GM19438 (cell line): Measurements from ENCODE around the gene BAZ2B.
A peak's percentile ranks its signal among the peaks of the same experiment; 100 is the strongest.
"Not testable (repeated sequence)": the region's sequence is repeated elsewhere in the genome, so short reads cannot be mapped to it uniquely, and the experiment has no call there.

Source experiments
- ATAC-seq: cut with Tn5 transposase; IDR thresholded peaks from one replicate; pipeline ENCODE4 v1.9.1; 2021; ENCODE audit warnings: low read depth; ENCODE audit not compliant: unreplicated experiment

Gene BAZ2B, protein sequence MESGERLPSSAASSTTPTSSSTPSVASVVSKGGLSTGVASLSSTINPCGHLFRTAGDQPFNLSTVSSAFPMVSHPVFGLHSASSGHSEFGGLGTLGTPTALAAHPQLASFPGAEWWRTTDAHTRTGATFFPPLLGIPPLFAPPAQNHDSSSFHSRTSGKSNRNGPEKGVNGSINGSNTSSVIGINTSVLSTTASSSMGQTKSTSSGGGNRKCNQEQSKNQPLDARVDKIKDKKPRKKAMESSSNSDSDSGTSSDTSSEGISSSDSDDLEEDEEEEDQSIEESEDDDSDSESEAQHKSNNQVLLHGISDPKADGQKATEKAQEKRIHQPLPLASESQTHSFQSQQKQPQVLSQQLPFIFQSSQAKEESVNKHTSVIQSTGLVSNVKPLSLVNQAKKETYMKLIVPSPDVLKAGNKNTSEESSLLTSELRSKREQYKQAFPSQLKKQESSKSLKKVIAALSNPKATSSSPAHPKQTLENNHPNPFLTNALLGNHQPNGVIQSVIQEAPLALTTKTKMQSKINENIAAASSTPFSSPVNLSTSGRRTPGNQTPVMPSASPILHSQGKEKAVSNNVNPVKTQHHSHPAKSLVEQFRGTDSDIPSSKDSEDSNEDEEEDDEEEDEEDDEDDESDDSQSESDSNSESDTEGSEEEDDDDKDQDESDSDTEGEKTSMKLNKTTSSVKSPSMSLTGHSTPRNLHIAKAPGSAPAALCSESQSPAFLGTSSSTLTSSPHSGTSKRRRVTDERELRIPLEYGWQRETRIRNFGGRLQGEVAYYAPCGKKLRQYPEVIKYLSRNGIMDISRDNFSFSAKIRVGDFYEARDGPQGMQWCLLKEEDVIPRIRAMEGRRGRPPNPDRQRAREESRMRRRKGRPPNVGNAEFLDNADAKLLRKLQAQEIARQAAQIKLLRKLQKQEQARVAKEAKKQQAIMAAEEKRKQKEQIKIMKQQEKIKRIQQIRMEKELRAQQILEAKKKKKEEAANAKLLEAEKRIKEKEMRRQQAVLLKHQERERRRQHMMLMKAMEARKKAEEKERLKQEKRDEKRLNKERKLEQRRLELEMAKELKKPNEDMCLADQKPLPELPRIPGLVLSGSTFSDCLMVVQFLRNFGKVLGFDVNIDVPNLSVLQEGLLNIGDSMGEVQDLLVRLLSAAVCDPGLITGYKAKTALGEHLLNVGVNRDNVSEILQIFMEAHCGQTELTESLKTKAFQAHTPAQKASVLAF (N-terminal part only)

DNA sequence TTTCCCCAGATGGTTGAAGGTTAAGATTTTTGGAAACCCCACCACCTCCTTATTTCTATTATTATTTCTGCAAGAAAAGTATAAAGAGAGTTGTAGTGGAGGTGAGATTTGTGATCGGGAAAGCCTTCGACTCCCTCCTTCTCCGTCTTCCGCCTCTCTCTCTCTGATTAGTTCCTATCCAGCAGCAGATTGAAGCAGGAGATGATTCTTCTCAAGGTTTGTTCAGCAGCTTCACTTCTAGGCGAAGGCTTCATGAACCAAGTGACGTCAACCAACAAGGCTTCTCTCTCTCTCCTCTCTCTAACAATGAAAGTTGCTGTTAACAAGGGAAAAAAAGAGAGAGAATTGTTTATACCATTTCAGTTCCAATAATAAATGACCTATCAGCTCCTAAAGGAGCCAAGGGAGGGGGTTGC, at the start of gene BAZ2B:
BAZ2B (minus strand) TSS at position 263 of the 416 bp plus-strand sequence. CDS start 137,829 bp downstream, outside the sequence.
- peak; percentile 27 for ATAC-seq

DNA sequence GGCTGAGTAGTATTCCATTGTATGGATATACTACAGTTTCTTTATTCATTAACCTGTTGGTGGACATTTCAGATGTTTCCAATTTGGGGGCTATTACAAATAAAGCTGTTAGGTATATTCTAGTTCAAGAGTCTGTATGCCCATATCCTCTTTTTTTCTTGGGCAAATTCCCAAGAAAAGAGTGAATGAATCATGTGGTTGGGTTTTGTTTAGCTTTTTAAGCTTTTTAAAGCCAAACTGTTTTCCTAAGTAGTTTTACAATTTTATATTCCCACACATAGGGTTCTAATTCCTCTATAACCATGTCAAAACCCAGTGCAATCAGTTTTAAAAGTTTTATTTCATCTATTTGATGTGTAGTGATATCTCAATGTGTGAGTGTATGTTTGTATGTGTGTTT, 44.9 kb upstream of the BAZ2B start:
- ATAC-seq: no peak

DNA sequence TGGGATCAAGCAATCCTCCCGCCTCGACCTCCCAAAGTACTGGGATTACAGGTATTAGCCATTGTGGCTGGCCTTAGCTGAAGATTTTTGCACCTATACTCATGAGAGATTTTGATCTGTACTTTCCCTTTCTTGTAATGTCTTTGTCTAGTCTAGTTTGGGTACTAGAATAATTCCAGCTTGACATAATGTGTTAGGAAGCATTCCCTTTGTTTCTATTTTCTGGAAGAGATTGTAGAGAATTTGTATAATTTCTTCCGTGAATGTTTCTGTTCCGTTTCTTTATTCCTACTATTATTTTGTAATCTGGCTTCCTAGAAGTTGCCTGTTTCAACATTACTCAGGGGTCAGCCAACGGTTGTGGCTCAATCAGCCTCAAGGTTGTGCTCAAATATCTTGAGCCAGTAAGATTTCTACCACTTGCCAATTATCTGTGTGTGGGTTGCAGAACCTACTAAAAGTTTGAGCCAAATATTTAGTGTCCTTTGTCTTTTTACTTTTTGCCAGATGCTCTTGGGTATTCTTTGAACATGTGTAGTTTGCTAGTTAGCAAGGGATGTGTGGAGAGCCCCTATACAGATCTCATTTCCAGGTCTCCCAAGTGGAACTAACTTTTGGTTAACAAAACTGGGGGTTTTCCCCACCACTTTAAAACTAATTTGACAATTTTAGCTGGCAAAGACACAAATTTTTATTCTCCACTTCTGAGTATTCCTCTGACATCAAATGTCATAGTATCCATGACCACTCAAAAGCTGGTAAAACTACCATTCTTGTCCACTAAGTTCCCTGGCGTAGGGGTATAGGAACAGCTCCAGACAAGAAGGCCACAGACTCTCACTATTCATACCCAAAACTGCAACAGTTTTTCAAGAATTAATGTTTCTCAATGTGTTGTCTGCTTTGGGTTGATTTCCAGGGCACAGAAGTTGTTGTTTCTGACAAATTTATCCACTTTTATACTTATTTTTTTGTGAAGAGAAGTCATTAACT, 42.8 kb upstream of the BAZ2B start:
- ATAC-seq: no peak

DNA sequence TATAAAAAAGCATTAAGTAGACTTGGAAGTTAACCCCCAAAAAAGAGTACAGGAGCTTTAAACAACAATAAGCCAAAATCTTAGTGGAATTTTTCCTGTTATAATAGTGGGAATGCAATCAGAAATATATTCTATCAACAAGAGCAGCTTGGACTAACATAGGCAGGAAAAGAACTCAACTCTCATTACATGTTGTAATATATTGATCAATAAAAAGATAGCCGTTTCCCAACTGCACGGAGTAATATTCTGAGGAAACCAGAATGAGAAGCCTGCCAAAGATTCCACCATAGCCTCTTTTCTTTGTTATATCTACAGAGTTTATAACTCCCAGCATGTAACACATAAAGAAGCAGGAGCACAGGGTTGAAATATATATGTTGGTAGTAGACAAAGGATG, 37.6 kb upstream of the BAZ2B start:
- ATAC-seq: no peak

DNA sequence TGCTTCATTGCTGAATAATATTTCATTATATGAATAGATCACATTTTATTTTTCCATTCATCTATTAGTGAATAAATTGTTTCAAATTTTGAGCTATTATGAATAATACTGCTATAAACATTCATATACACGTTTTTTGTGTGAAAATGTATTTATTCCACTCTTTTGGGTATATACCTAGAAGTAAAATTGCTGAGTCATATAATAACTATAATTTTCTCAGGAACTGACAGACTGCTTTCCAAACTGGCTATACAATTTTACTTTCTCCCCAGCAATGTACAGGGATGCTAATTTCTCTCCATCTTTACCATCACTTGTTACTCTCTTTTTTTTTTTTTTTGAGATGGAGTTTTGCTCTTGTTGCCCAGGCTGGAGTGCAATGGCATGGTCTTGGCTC, 35.5 kb upstream of the BAZ2B start:
- ATAC-seq: no peak

DNA sequence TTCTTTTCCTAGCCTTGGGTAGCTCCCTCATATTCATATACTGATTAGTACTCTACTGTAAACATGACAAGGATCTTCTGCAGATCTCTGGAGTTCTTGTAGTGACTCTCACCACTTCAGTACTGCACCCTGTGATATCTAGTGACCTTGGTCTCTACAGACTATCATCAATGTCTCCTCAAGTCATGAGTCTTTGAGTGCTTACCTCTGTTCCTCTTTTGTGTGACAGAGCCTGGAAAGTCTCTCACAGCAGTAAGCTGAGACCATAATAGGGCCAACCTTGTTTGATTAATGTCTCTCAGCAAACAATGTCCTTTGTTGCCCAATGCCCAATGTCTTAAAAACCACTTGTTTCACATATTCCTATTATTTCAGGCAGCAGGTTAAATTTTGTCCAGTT, 34.2 kb upstream of the BAZ2B start:
- ATAC-seq: no peak

DNA sequence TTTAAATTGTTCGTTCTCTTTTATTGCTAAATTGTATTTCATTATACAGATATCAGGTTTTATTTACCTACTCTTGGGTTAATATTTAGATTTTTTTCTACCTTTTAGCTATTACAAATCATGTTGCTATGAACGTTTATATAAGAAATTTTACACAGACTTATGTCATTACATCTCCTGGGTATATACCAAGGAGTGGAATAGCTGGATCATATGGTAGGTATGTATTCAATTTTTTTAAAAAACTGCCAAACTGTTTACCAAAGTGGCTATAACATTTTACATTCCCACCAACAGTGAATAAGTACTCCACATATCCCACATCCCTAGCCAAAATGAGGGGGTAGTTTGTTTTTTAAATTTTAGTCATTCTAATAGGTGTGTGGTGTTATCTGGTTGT, 32.3 kb upstream of the BAZ2B start:
- no peak for ATAC-seq

DNA sequence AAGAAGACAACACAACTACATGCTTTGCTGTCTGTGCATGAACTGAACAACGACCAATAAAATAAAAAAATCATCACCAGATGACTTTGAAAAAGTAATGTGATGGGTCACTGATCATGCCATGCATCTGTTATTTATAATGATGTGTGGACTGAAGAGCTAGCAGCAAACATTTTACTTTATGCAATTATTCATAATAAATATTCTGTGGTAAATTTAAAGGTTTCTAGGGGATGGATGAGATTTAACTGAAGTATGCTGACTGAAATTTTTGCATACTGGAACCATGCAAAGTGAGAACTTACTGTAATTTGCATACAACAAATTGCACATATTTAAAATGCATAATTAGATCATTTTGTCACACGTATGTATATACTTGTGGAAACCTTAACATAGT, 31.3 kb upstream of the BAZ2B start:
- no peak for ATAC-seq

DNA sequence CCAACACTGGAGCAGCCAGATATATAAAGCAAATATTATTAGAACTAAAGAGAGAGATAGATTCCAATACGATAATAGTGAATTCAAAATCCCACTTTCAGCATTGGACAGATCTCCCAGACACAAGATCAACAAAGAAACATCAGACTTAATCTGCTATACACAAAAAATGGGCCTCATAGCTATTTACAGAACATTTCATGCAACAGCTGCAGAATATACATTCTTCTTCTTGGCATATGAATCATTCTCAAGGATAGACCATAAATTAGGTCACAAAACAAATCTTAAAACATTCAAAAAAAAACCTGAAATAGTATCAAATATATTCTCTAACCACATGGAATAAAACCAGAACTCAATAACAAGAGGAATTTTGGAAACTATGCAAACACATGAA, 23.8 kb upstream of the BAZ2B start:
- ATAC-seq: no peak

DNA sequence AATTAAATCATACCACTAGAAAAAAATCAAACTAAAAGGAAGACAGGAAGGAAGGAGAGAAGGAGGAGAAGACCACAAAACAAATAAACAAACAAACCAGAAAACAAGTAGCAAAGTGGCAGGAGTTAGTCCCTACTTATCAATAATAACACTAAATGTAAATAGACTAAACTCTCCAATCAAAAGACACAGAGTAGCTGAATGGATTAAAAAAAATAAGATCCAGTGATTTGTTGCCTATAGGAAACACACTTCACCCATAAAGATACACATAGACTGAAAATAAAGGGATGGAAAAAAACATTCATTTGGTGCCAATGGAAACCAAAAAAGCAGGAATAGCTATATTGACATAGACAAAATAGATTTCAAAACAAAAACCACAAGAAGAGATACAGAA, 23.4 kb upstream of the BAZ2B start:
- no peak for ATAC-seq

DNA sequence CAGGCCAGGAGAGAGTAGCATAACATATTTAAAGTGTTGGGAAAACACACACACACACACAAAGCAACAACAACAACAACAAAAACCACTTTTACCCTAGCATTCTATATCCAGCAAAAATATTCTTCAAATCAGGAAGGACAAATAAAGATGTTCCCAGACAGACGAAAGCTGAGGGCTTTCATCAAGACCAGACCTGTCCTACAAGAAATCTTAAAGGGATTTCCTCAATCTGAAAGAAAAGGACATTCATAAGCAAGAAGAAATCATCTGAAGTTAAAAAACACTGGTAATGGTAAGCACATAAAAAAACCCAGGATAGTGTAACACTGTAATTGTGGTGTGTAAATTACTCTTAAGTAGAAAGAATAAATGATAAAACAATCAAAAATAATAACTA, 22.7 kb upstream of the BAZ2B start:
- ATAC-seq: no peak

DNA sequence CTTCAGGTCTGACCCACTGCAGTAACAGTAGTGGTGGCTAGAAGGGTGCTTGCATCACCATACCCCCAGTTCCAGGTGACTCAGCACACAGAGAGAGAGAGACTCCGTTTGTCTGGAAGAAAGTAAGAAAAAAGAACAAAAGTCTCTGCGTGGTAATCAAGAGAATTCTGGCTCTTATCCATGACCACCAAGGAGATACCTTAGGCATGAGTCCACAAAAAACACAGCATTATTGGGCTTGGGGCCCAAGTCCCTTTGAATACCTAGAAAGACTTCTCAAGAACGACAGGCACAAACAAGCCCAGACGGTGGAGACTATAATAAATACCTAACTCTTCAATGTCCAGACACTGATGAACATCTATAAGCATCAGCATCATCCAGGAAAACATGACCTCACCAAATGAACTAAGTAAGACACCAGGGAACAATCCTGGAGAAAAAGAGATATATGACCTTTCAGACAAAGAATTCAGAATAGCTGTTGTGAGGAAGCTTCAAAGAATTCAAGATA, 21.7 kb upstream of the BAZ2B start:
- ATAC-seq: no peak

DNA sequence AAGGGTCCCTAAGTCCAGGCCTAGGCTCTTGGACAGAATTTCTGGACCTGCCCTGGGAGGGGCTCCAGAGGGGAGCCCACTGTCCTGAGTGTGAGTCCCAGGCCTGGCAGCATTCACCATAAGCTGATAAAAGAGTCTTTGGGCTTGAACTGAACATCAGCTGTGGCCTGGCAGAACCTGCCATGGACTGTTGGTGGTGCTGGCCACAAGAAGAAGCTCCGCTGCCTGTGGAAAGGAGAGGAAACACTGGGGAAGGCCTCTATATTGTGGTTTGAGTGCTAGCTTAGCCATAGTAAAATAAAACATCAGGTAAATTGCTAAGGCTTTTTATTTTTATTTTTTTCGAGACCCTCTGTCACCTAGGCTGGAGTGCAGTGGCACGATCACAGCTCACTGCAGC, 20.9 kb upstream of the BAZ2B start:
- no peak for ATAC-seq

DNA sequence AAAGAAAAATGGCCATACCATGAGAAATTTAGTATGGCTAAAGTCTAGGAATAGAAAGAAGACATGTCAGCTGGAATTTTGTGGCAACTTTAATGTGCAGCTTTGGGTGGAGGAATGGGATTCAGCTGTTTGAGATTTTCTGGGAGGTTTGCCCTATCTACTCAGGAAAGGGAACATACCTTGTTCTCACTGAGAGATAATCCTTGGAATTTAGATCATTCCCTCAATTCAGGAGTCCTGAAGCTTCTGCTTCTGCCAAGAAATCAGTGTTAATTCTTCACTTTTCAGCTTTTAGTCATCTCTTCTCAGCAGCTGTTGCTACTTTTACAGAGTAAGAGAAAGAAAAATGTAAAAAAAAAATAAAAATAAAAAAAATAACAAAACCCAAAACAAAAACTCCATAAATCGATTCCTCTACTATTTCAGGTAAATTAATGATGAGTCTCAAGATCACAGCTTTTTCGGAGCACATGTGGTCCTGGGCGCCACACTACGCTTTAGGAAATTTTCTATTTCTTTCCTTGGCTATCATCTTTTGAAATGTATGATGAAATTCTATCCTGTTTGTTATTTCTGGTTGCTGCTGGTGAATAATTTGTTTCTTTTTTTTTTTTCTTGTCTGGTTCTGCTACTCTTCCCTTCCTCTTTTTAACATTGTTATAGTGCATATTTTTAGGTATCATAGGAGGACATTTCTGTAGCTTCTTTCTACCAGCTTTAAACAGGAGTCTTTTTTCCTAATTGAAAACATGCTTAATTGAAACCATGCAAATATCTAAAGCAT, 18.9 kb upstream of the BAZ2B start:
- ATAC-seq: no peak

DNA sequence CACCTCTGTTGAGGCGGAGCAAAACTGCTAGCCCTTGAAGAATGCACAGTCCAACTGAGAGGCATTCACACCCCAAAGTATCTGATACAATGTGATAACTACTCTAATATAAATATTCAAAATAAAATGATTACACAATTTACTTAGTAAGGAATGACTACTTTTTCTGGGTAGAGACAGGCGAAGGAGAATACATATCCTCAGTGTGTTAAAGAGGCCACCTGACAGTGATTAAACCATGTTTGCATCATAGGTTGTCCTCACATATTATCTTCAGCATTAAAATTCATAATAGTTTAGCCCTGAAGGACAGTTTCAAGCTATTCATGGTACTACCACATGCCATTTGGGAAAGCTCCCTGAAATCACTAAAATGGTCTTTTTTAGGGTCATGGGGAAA, 16.9 kb upstream of the BAZ2B start:
- no peak for ATAC-seq

DNA sequence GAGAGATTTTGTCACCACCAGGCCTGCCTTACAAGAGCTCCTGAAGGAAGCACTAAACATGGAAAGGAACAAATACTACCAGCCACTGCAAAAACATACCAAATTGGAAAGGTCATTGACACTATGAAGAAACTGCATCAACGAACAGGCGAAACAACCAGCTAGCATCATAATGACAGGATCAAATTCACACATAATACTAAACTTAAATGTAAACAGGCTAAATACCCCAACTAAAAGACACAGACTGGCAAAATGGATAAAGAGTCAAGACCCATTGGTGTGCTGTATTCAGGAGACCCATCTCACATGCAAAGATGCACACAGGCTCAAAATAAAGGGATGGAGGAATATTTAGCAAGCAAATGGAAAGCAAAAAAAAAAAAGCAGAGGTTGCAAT, 9.3 kb upstream of the BAZ2B start:
- not testable (repeated sequence) for ATAC-seq

DNA sequence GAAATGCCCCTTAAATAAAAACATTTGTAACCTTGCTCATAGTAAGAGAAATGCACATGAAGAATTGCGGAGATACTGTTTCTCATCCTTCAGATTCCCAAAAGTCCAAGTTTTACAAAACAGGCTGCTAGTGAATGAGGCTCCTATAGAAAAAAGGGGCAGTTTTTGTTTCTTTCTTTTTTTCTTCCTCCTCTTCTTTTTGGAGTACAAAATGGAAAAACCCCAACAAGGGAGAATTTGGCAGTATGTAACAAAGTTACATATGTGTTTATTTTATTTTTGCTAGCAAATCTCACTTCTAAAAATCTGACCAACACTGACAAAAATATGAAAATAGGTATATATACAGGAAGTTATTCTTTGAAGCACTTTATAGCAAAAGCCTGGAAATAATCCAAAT, 7.1 kb upstream of the BAZ2B start:
- ATAC-seq: no peak

DNA sequence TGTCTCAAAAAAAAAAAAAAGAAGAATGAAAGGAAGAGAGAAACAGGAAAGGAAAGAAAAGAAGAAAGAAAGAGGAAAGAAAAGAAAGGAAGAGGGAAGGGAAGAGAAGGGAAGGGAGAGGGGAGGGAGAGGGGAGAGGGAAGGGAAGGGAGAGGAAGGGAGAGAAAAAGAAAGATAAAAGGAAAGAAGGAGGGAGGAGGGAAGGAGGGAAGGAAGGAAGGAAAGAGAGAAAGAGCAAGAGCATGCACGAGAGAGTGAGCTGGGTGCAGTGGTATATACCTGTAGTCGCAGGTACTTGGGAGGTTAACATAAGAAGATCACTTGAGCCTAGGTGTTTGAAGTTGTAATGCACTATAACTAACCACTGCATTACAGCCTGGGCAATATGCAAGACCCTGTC, 6.6 kb upstream of the BAZ2B start:
- ATAC-seq: no peak

DNA sequence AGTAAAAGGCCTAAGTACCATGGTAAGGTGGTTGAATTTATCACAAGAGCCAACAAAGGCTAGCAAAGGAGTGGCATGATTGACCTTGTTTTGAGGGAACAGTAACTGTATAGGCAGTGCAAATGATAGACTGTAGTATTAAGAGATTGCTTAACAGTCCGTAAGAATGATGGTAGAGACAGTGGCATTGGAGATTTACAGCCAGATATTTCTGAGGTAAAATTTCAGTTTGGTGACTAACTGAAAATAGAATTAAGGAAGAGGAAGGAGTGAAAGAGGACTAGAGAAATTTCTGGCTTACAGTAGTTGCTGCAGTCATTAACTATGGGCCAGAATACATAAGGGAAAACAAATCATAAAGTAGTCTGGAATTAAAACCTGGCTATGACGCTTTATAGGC, 4.4 kb upstream of the BAZ2B start:
- no peak for ATAC-seq
